Astrocyte (in vitro differentiated cells and primary cell): ENCODE data around the gene TPD52L1.

Source experiments
- EZH2 ChIP-seq: IDR thresholded peaks from 2 replicates; pipeline ENCODE4 v1.6.1; 2012; ENCODE audit warnings: mild to moderate bottlenecking, low read length, inconsistent platforms; ENCODE audit not compliant: insufficient read depth
- TF ChIP-seq, protein P1 (sequence below): IDR thresholded peaks from 2 replicates; pipeline ENCODE4 v1.5.1; 2011; ENCODE audit warnings: low read depth, mild to moderate bottlenecking, inconsistent platforms, low read length, moderate library complexity; ENCODE audit not compliant: insufficient read depth

GRCh38 chr6:125232466-125232865 is 78.9 kb downstream of the TPD52L1 start:
- TF ChIP-seq, protein P1, sequence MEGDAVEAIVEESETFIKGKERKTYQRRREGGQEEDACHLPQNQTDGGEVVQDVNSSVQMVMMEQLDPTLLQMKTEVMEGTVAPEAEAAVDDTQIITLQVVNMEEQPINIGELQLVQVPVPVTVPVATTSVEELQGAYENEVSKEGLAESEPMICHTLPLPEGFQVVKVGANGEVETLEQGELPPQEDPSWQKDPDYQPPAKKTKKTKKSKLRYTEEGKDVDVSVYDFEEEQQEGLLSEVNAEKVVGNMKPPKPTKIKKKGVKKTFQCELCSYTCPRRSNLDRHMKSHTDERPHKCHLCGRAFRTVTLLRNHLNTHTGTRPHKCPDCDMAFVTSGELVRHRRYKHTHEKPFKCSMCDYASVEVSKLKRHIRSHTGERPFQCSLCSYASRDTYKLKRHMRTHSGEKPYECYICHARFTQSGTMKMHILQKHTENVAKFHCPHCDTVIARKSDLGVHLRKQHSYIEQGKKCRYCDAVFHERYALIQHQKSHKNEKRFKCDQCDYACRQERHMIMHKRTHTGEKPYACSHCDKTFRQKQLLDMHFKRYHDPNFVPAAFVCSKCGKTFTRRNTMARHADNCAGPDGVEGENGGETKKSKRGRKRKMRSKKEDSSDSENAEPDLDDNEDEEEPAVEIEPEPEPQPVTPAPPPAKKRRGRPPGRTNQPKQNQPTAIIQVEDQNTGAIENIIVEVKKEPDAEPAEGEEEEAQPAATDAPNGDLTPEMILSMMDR: no peak
- no peak for TF ChIP-seq EZH2
